CD4-positive, CD25-positive, alpha-beta regulatory T cell (primary cell): ENCODE results near the gene PKD2L2. TPM values are rescaled to one million over a fixed set of nuclear protein-coding genes. Genes with fewer than 3 reads are reported as not detected.
"Not testable (repeated sequence)": the region's sequence is repeated elsewhere in the genome, so short reads cannot be mapped to it uniquely, and the experiment has no call there.

ENCODE experiments used
- ATAC-seq, 2 donors: fragments of 150-1000 bp; cut with Tn5 transposase; one replicate each; pipeline ENCODE4 v1.10.0; 2021; ENCODE audit warnings: low read depth in 2 of 2, moderate number of reproducible peaks in 2 of 2, moderate library complexity in 1 of 2
- DNase-seq, 3 donors: peaks; one replicate each; pipeline versions ENCODE4 v3.0.0 to v3.0.0-alpha.2; 2012 to 2022; ENCODE audit warnings: mixed read lengths in 1 of 3
- H3K27ac ChIP-seq: one replicate; pipeline ENCODE4 v1.7.0; 2013; ENCODE audit warnings: mild to moderate bottlenecking, low read length; ENCODE audit not compliant: insufficient read depth, poor library complexity, severe bottlenecking
- H3K27me3 ChIP-seq: one replicate; pipeline ENCODE4 v1.7.0; 2013; ENCODE audit warnings: low read length; ENCODE audit not compliant: control insufficient read depth, insufficient read depth
- H3K36me3 ChIP-seq: one replicate; pipeline ENCODE4 v1.7.0; 2013; ENCODE audit warnings: mild to moderate bottlenecking, low read length, moderate library complexity; ENCODE audit not compliant: control insufficient read depth, insufficient read depth
- H3K4me1 ChIP-seq: 2 replicates; pipeline ENCODE4 v1.7.0; 2013; ENCODE audit warnings: mild to moderate bottlenecking, low read length; ENCODE audit not compliant: insufficient read depth, control insufficient read depth, poor library complexity, severe bottlenecking
- H3K4me3 ChIP-seq: one replicate; pipeline ENCODE4 v1.7.0; 2013; ENCODE audit warnings: low read depth, mild to moderate bottlenecking, low read length, moderate library complexity
- H3K9me3 ChIP-seq, 2 experiments: 1 replicate in 1 of 2; 2 replicates in 1 of 2; pipeline ENCODE4 v1.7.0; 2013; ENCODE audit warnings: low read length in 2 of 2, mild to moderate bottlenecking in 1 of 2, moderate library complexity in 1 of 2; ENCODE audit not compliant: control insufficient read depth in 2 of 2
- H3K27ac Mint-ChIP-seq, 3 donors: one replicate each; pipeline ENCODE4 v1.8.0; 2020 to 2022; ENCODE audit warnings: mild to moderate bottlenecking in 3 of 3, mixed read lengths in 3 of 3, moderate library complexity in 2 of 3
- H3K27me3 Mint-ChIP-seq: one replicate; pipeline ENCODE4 v1.8.0; 2022; ENCODE audit warnings: mild to moderate bottlenecking, mixed read lengths
- H3K36me3 Mint-ChIP-seq: one replicate; pipeline ENCODE4 v1.8.0; 2020; ENCODE audit warnings: mixed read lengths
- H3K4me1 Mint-ChIP-seq, 4 donors: one replicate each; pipeline ENCODE4 v1.8.0; 2020 to 2022; ENCODE audit warnings: mixed read lengths in 4 of 4, mild to moderate bottlenecking in 1 of 4
- H3K4me3 Mint-ChIP-seq, 4 donors: one replicate each; pipeline ENCODE4 v1.8.0; 2020 to 2022; ENCODE audit warnings: mild to moderate bottlenecking in 4 of 4, mixed read lengths in 4 of 4, moderate library complexity in 3 of 4
- H3K9me3 Mint-ChIP-seq, 7 donors: one replicate each; pipeline ENCODE4 v1.8.0; 2020 to 2022; ENCODE audit warnings: mixed read lengths in 7 of 7, mild to moderate bottlenecking in 3 of 7, moderate library complexity in 2 of 7
- polyA plus RNA-seq, 4 donors: library from polyadenylated mRNA; unstranded; fragments of 300-500 nt; fragmentation: Illumina TruSeq; gene quantifications; one replicate each; pipeline ENCODE4 v1.2.3, GENCODE V29; 2021
- total RNA-seq: library from RNA; stranded (reverse); gene quantifications from one replicate; pipeline ENCODE4 v1.2.3, GENCODE V29; 2022

PKD2L2 gene
- total and polyA plus RNA-seq, 5 donors from 2014 or later, result 0.22 to 0.60 (median 0.53) TPM; not detected in 1

- no peak overlapping the region for H3K27ac ChIP-seq
Measured at GRCh38 chr5:137960819-137961218, 71.6 kb downstream of the PKD2L2 start.

GRCh38 chr5:137970384-137970783, 81.1 kb downstream of the PKD2L2 start:
- not testable (repeated sequence) for H3K27me3 ChIP-seq, H3K4me3 ChIP-seq, H3K9me3 ChIP-seq, H3K4me1 Mint-ChIP-seq, H3K27me3 Mint-ChIP-seq, H3K9me3 Mint-ChIP-seq, H3K4me1 ChIP-seq, ATAC-seq, H3K27ac Mint-ChIP-seq, H3K4me3 Mint-ChIP-seq, H3K27ac ChIP-seq, DNase-seq
- H3K36me3 Mint-ChIP-seq, result peaks cover 26% of the 10 kb centered on the region
- H3K36me3 ChIP-seq, result peaks cover 27% of the 10 kb centered on the region

More at GRCh38 chr5:137960819-137961218, 71.6 kb downstream of the PKD2L2 start:
- Mint-ChIP-seq H3K4me3 (no peak overlapping the region), H3K27ac (peak overlapping the region in 1 of 3 donors; percentile 74), H3K9me3 (no peaks in the 10 kb centered on the region), H3K27me3 (no peaks in the 10 kb centered on the region), H3K4me1 (peaks cover 10 to 20% (median 16%) of the 10 kb centered on the region in 4 donors), H3K36me3 (peaks cover 38% of the 10 kb centered on the region)
- Histone ChIP-seq H3K4me3 (no peak overlapping the region), H3K9me3 (no peaks in the 10 kb centered on the region), H3K27me3 (no peaks in the 10 kb centered on the region), H3K36me3 (peaks cover 70% of the 10 kb centered on the region), H3K4me1 (no peaks in the 10 kb centered on the region)
- no peak for ATAC-seq
- DNase-seq, result no peak

- no peak overlapping the region for H3K4me3 ChIP-seq
- Mint-ChIP-seq H3K36me3 (peaks cover 38% of the 10 kb centered on the region), H3K4me1 (peaks cover 4 to 9% (median 5%) of the 10 kb centered on the region in 4 donors), H3K4me3 (peak overlapping the region in 1 of 4 donors; percentile 48), H3K9me3 (peaks cover 0 to 11% (median 2%) of the 10 kb centered on the region in 7 donors), H3K27ac (peak overlapping the region in 1 of 3 donors; percentile 68), H3K27me3 (no peaks in the 10 kb centered on the region)
- no peak for ATAC-seq
- no peaks in the 10 kb centered on the region for H3K4me1 ChIP-seq
- no peak for DNase-seq
- H3K9me3 ChIP-seq, result no peaks in the 10 kb centered on the region
- H3K36me3 ChIP-seq, result peaks cover 26% of the 10 kb centered on the region
- no peak overlapping the region for H3K27ac ChIP-seq
- H3K27me3 ChIP-seq, result no peaks in the 10 kb centered on the region
Measured at GRCh38 chr5:137975208-137975607, 86.0 kb downstream of the PKD2L2 start.

- H3K36me3 ChIP-seq, result peaks cover 39% of the 10 kb centered on the region
- H3K36me3 Mint-ChIP-seq, result peaks cover 37% of the 10 kb centered on the region
- no peak for ATAC-seq
- H3K27me3 Mint-ChIP-seq, result no peaks in the 10 kb centered on the region
- H3K4me3 ChIP-seq, result no peak overlapping the region
- H3K4me3 Mint-ChIP-seq, result no peak overlapping the region
- H3K4me1 ChIP-seq, result no peaks in the 10 kb centered on the region
- no peak overlapping the region for H3K27ac Mint-ChIP-seq
- H3K27me3 ChIP-seq, result no peaks in the 10 kb centered on the region
- DNase-seq, result no peak
- H3K4me1 Mint-ChIP-seq, result peaks cover 20 to 32% (median 24%) of the 10 kb centered on the region in 4 donors
- H3K9me3 Mint-ChIP-seq, result no peaks in the 10 kb centered on the region
- H3K27ac ChIP-seq, result no peak overlapping the region
- no peaks in the 10 kb centered on the region for H3K9me3 ChIP-seq
Measured at GRCh38 chr5:137989419-137989818, 100.2 kb downstream of the PKD2L2 start.

Other genes with a start within 250 kb of the PKD2L2 start
- 24.4 TPM for gene KLHL3, start 153.4 kb upstream of the PKD2L2 start, total RNA-seq
- gene KLHL3, start 153.4 kb upstream of the PKD2L2 start, polyA plus RNA-seq, result 1 to 10 TPM; 2.8 to 8.6 (median 5.3) TPM
- gene HNRNPA0, start 135.1 kb upstream of the PKD2L2 start, total RNA-seq, result 38.1 TPM
- gene HNRNPA0, start 135.1 kb upstream of the PKD2L2 start, polyA plus RNA-seq, result 10 to 100 TPM; 14.0 to 17.3 (median 15.3) TPM
- gene MYOT, start 21.6 kb upstream of the PKD2L2 start, total RNA-seq, result not detected
- gene MYOT, start 21.6 kb upstream of the PKD2L2 start, polyA plus RNA-seq, result under 1 TPM in 2 of 4 donors, not detected in 2; 0.37 to 0.64 TPM
- gene FAM13B, start 143.6 kb downstream of the PKD2L2 start, total RNA-seq, result 65.8 TPM
- gene FAM13B, start 143.6 kb downstream of the PKD2L2 start, polyA plus RNA-seq, result 10 to 100 TPM; 18.3 to 23.6 (median 19.8) TPM
- not detected for gene WNT8A, start 194.6 kb downstream of the PKD2L2 start, total RNA-seq
- not detected for gene WNT8A, start 194.6 kb downstream of the PKD2L2 start, polyA plus RNA-seq
- gene NME5, start 250.0 kb downstream of the PKD2L2 start, total RNA-seq, result not detected
- gene NME5, start 250.0 kb downstream of the PKD2L2 start, polyA plus RNA-seq, result not detected